ENCODE results near the gene TGIF2. TPM values are rescaled to one million over a fixed set of nuclear protein-coding genes. Genes with fewer than 3 reads are reported as not detected.
"Not testable (repeated sequence)": the region's sequence is repeated elsewhere in the genome, so short reads cannot be mapped to it uniquely, and the experiment has no call there.

TGIF2 gene
- polyA plus RNA-seq, 1 of the 3 experiments (the other 2 are of a cell fraction) = 10.8 TPM

GRCh38 chr20:36634342-36634741 is 60.9 kb downstream of the TGIF2 start:
- Histone ChIP-seq H3K27me3 (ENCODE audit: insufficient read depth) (no peaks in the 10 kb centered on the region), H3K4me2 (no peak overlapping the region), H3K9me2 (no peaks in the 10 kb centered on the region), H3F3A (replicated peaks; ENCODE audit: insufficient read depth) (no peaks in the 10 kb centered on the region), H3K36me3 (replicated peaks in 1 of 2; ENCODE audit: control insufficient read depth in 1 of 2, insufficient read depth in 2 of 2, low read length in 1 of 2) (no peaks in the 10 kb centered on the region), H3K9me3 (no peaks in the 10 kb centered on the region), H3K9ac (no peak overlapping the region), H3K4me3 (ENCODE audit: low read depth in 2 of 2, low read length in 1 of 2) (no peak overlapping the region), H2AFZ (ENCODE audit: low read depth) (no peak overlapping the region), H3K79me2 (ENCODE audit: insufficient read depth) (no peaks in the 10 kb centered on the region), H3K27ac (ENCODE audit: low read depth in 2 of 2, low read length in 1 of 2) (no peak overlapping the region), H4K20me1 (ENCODE audit: insufficient read depth) (no peaks in the 10 kb centered on the region), H3K4me1 (ENCODE audit: control insufficient read depth in 1 of 2, insufficient read depth in 2 of 2, low read depth in 1 of 2, low read length in 1 of 2) (no peaks in the 10 kb centered on the region)
- TF ChIP-seq, protein P1, sequence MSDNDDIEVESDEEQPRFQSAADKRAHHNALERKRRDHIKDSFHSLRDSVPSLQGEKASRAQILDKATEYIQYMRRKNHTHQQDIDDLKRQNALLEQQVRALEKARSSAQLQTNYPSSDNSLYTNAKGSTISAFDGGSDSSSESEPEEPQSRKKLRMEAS (IDR thresholded peaks at IDR 0.05; ENCODE audit: low read depth) = no peak
- TF ChIP-seq CTCF (IDR thresholded peaks at IDR 0.05) (no peak), RXRA (IDR thresholded peaks at IDR 0.05; ENCODE audit: borderline replicate concordance, low read depth) (no peak), NFIC (IDR thresholded peaks at IDR 0.05; ENCODE audit: borderline replicate concordance) (no peak), MEF2A (IDR thresholded peaks at IDR 0.05; ENCODE audit: borderline replicate concordance, low read depth) (no peak), TEAD4 (IDR thresholded peaks at IDR 0.05; ENCODE audit: borderline replicate concordance, insufficient read depth) (no peak), JUND (IDR thresholded peaks at IDR 0.05) (no peak)
- TF ChIP-seq, protein P2, sequence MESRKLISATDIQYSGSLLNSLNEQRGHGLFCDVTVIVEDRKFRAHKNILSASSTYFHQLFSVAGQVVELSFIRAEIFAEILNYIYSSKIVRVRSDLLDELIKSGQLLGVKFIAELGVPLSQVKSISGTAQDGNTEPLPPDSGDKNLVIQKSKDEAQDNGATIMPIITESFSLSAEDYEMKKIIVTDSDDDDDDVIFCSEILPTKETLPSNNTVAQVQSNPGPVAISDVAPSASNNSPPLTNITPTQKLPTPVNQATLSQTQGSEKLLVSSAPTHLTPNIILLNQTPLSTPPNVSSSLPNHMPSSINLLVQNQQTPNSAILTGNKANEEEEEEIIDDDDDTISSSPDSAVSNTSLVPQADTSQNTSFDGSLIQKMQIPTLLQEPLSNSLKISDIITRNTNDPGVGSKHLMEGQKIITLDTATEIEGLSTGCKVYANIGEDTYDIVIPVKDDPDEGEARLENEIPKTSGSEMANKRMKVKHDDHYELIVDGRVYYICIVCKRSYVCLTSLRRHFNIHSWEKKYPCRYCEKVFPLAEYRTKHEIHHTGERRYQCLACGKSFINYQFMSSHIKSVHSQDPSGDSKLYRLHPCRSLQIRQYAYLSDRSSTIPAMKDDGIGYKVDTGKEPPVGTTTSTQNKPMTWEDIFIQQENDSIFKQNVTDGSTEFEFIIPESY (IDR thresholded peaks at IDR 0.05; ENCODE audit: borderline replicate concordance, low read depth) = no peak
- TF ChIP-seq, protein P3, sequence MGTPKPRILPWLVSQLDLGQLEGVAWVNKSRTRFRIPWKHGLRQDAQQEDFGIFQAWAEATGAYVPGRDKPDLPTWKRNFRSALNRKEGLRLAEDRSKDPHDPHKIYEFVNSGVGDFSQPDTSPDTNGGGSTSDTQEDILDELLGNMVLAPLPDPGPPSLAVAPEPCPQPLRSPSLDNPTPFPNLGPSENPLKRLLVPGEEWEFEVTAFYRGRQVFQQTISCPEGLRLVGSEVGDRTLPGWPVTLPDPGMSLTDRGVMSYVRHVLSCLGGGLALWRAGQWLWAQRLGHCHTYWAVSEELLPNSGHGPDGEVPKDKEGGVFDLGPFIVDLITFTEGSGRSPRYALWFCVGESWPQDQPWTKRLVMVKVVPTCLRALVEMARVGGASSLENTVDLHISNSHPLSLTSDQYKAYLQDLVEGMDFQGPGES (IDR thresholded peaks at IDR 0.05; ENCODE audit: low read depth, low read length) = no peak
- TF ChIP-seq, protein P4, sequence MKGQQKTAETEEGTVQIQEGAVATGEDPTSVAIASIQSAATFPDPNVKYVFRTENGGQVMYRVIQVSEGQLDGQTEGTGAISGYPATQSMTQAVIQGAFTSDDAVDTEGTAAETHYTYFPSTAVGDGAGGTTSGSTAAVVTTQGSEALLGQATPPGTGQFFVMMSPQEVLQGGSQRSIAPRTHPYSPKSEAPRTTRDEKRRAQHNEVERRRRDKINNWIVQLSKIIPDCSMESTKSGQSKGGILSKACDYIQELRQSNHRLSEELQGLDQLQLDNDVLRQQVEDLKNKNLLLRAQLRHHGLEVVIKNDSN (IDR thresholded peaks at IDR 0.05; ENCODE audit: borderline replicate concordance, low read depth) = no peak
- DNase-seq = no peak
- 92% methylated on average over 11 of the region's 11 CpGs for WGBS (ENCODE audit: low lambda C conversion rate)
- ChIA-PET CTCF (no interaction called here), POLR2A (no interaction called here)

DNA sequence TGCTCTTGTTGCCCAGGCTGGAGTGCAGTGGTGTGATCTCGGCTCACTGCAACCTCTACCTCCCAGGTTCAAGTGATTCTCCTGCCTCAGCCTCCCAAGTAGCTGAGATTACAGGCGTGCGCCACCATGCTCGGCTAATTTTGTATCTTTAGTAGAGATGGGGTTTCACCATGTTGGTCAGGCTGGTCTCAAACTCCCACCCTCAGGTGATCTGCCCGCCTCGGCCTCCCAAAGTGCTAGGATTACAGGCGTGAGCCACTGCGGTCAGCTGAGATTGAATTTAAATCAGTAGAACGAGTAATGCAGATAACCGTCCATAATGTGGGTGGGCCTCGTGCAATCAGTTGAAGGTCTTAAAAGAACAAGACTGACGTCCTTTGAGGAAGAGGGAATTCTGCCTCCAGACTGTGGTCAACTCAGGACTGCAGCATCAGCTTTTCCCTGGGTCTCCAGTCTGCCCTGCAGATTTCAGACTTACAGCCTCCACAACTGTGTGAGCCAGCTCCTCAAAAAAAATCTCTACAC is 65.5 kb downstream of the TGIF2 start:
- 82% methylated on average over 12 of the region's 12 CpGs for WGBS (ENCODE audit: low lambda C conversion rate)
- H3K4me3 ChIP-seq (ENCODE audit: low read depth in 2 of 2, low read length in 1 of 2); H3K4me2 ChIP-seq; H3F3A ChIP-seq (replicated peaks; ENCODE audit: insufficient read depth); H3K79me2 ChIP-seq (ENCODE audit: insufficient read depth); H3K9ac ChIP-seq; H3K27ac ChIP-seq (ENCODE audit: low read depth in 2 of 2, low read length in 1 of 2); H3K27me3 ChIP-seq (ENCODE audit: insufficient read depth); H3K9me3 ChIP-seq; DNase-seq; H3K4me1 ChIP-seq (ENCODE audit: control insufficient read depth in 1 of 2, insufficient read depth in 2 of 2, low read depth in 1 of 2, low read length in 1 of 2); H2AFZ ChIP-seq (ENCODE audit: low read depth); H3K9me2 ChIP-seq; H3K36me3 ChIP-seq (replicated peaks in 1 of 2; ENCODE audit: control insufficient read depth in 1 of 2, insufficient read depth in 2 of 2, low read length in 1 of 2); CTCF ChIA-PET; H4K20me1 ChIP-seq (ENCODE audit: insufficient read depth); POLR2A ChIA-PET: not testable (repeated sequence)

Data from SK-N-SH (cell line).